H9 (cell line): ENCODE data around the gene TOMM5. TPM values are rescaled to one million over a fixed set of nuclear protein-coding genes. Genes with fewer than 3 reads are reported as not detected.
A peak's percentile ranks its signal among the peaks of the same experiment; 100 is the strongest.

Experiments used
- DNase-seq: peaks from one replicate; pipeline ENCODE4 v3.0.0-alpha.2; 2017
- H2AFZ ChIP-seq: one replicate; pipeline ENCODE4 v1.6.1; 2013; ENCODE audit warnings: mild to moderate bottlenecking, low read length, control low read depth, moderate library complexity
- H2AK5ac ChIP-seq: 2 replicates; pipeline ENCODE4 v1.6.1; 2013; ENCODE audit warnings: low read length, control low read depth, mixed read lengths; ENCODE audit not compliant: insufficient read length
- H2BK120ac ChIP-seq: one replicate; pipeline ENCODE4 v1.6.1; 2013; ENCODE audit warnings: low read depth, mild to moderate bottlenecking, low read length, control low read depth, inconsistent platforms; ENCODE audit not compliant: poor library complexity, severe bottlenecking
- H2BK12ac ChIP-seq: 2 replicates; pipeline ENCODE4 v1.6.1; 2013; ENCODE audit warnings: low read length, control low read depth, mixed read lengths, low read depth; ENCODE audit not compliant: insufficient read length
- H2BK15ac ChIP-seq: 2 replicates; pipeline ENCODE4 v1.6.1; 2013; ENCODE audit warnings: low read depth, low read length, control low read depth
- H2BK20ac ChIP-seq: one replicate; pipeline ENCODE4 v1.6.1; 2013; ENCODE audit warnings: low read depth, mild to moderate bottlenecking, low read length, control low read depth, inconsistent platforms; ENCODE audit not compliant: poor library complexity, severe bottlenecking
- H2BK5ac ChIP-seq: 2 replicates; pipeline ENCODE4 v1.6.1; 2013; ENCODE audit warnings: low read length, control low read depth, mixed read lengths; ENCODE audit not compliant: insufficient read length
- H3K14ac ChIP-seq: 2 replicates; pipeline ENCODE4 v1.6.1; 2013; ENCODE audit warnings: low read length, control low read depth; ENCODE audit not compliant: insufficient read depth
- H3K18ac ChIP-seq: 2 replicates; pipeline ENCODE4 v1.6.1; 2013; ENCODE audit warnings: low read depth, mild to moderate bottlenecking, mixed read lengths, low read length, control low read depth; ENCODE audit not compliant: insufficient read length
- H3K23ac ChIP-seq: 2 replicates; pipeline ENCODE4 v1.6.1; 2013; ENCODE audit warnings: low read length, control low read depth, mixed read lengths, low read depth; ENCODE audit not compliant: insufficient read length
- H3K23me2 ChIP-seq: 2 replicates; pipeline ENCODE4 v1.6.1; 2013; ENCODE audit warnings: low read depth, mild to moderate bottlenecking, mixed read lengths, low read length, control low read depth; ENCODE audit not compliant: insufficient read length, poor library complexity, severe bottlenecking
- H3K27ac ChIP-seq: 2 replicates; pipeline ENCODE4 v1.5.1; 2013; ENCODE audit warnings: low read length, control low read depth, mixed read lengths, low read depth; ENCODE audit not compliant: insufficient read length
- H3K27me3 ChIP-seq: 2 replicates; pipeline ENCODE4 v1.6.1; 2013; ENCODE audit warnings: low read length, control low read depth, inconsistent platforms; ENCODE audit not compliant: insufficient read depth
- H3K4ac ChIP-seq: 2 replicates; pipeline ENCODE4 v1.6.1; 2013; ENCODE audit warnings: low read depth, mild to moderate bottlenecking, control low read depth, inconsistent platforms, low read length, moderate library complexity
- H3K4me1 ChIP-seq: 2 replicates; pipeline ENCODE4 v1.6.1; 2013; ENCODE audit warnings: low read length, control low read depth, inconsistent platforms; ENCODE audit not compliant: insufficient read depth
- H3K4me2 ChIP-seq: 2 replicates; pipeline ENCODE4 v1.6.1; 2013; ENCODE audit warnings: low read length, control low read depth, mixed read lengths; ENCODE audit not compliant: insufficient read length, insufficient read depth
- H3K56ac ChIP-seq: 2 replicates; pipeline ENCODE4 v1.6.1; 2013; ENCODE audit warnings: low read depth, mild to moderate bottlenecking, mixed read lengths, low read length, control low read depth; ENCODE audit not compliant: insufficient read length
- H3K79me1 ChIP-seq: 2 replicates; pipeline ENCODE4 v1.6.1; 2013; ENCODE audit warnings: low read depth, mild to moderate bottlenecking, moderate library complexity, low read length, control low read depth, inconsistent platforms; ENCODE audit not compliant: insufficient read depth, poor library complexity, severe bottlenecking
- H3K79me2 ChIP-seq: 2 replicates; pipeline ENCODE4 v1.6.1; 2013; ENCODE audit warnings: low read length, control low read depth, inconsistent platforms; ENCODE audit not compliant: insufficient read depth
- H3K9ac ChIP-seq: 2 replicates; pipeline ENCODE4 v1.6.1; 2013; ENCODE audit warnings: low read length, control low read depth, mixed read lengths; ENCODE audit not compliant: insufficient read length; ENCODE audit errors: extremely low read depth
- H3K9me3 ChIP-seq: one replicate; pipeline ENCODE4 v1.6.1; 2013; ENCODE audit warnings: low read depth, low read length, inconsistent platforms; ENCODE audit not compliant: control insufficient read depth
- H3T11ph ChIP-seq: one replicate; pipeline ENCODE4 v1.6.1; 2013; ENCODE audit warnings: mild to moderate bottlenecking, low read length, control low read depth, inconsistent platforms
- H4K20me1 ChIP-seq: one replicate; pipeline ENCODE4 v1.6.1; 2013; ENCODE audit not compliant: control insufficient read depth, insufficient read length, insufficient read depth
- H4K5ac ChIP-seq: 2 replicates; pipeline ENCODE4 v1.6.1; 2013; ENCODE audit warnings: low read depth, mild to moderate bottlenecking, mixed read lengths, low read length, control low read depth; ENCODE audit not compliant: insufficient read length
- H4K8ac ChIP-seq: replicated peaks from 2 replicates; pipeline ENCODE4 v1.6.1; 2013; ENCODE audit warnings: low read length, control low read depth, mixed read lengths, low read depth; ENCODE audit not compliant: insufficient read length
- H4K91ac ChIP-seq: 2 replicates; pipeline ENCODE4 v1.6.1; 2013; ENCODE audit warnings: low read depth, mild to moderate bottlenecking, moderate library complexity, mixed read lengths, low read length, control low read depth; ENCODE audit not compliant: insufficient read length
- H3K27ac Mint-ChIP-seq, 3 experiments: 2 replicates in 2 of 3; 3 replicates in 1 of 3; pipeline ENCODE4 v1.8.0; 2020 to 2021; ENCODE audit warnings: mixed read lengths in 3 of 3, mild to moderate bottlenecking in 1 of 3, moderate library complexity in 1 of 3
- H3K27me3 Mint-ChIP-seq: 2 replicates; pipeline ENCODE4 v1.8.0; 2021; ENCODE audit warnings: low read depth, mild to moderate bottlenecking, moderate library complexity, mixed read lengths
- H3K36me3 Mint-ChIP-seq, 3 experiments: 2 replicates in 2 of 3; 3 replicates in 1 of 3; pipeline ENCODE4 v1.8.0; 2020 to 2021; ENCODE audit warnings: low read depth in 3 of 3, mixed read lengths in 3 of 3; ENCODE audit not compliant: insufficient read depth in 1 of 3
- H3K4me1 Mint-ChIP-seq, 2 experiments: 2 replicates each; pipeline ENCODE4 v1.8.0; 2020; ENCODE audit warnings: mixed read lengths in 2 of 2
- H3K4me3 Mint-ChIP-seq, 2 experiments: 2 replicates in 1 of 2; 3 replicates in 1 of 2; pipeline ENCODE4 v1.8.0; 2020 to 2021; ENCODE audit warnings: mild to moderate bottlenecking in 2 of 2, mixed read lengths in 2 of 2, moderate library complexity in 1 of 2
- H3K9me3 Mint-ChIP-seq, 2 experiments: 2 replicates in 1 of 2; 3 replicates in 1 of 2; pipeline ENCODE4 v1.8.0; 2020; ENCODE audit warnings: mild to moderate bottlenecking in 2 of 2, mixed read lengths in 2 of 2, moderate library complexity in 1 of 2
- WGBS: extraction: QIAGEN DNeasy Blood & Tissue Kit; methylation state at CpG from one replicate; pipeline ENCODE4 v1.1.7; 2013; ENCODE audit warnings: missing lambda C conversion rate, low lambda C conversion rate, mixed read lengths; ENCODE audit not compliant: insufficient read length; ENCODE audit errors: extremely low coverage; 5-methylcytosine and 5-hydroxymethylcytosine counted together
- total RNA-seq: library from RNA; stranded (reverse); gene quantifications from 2 replicates; pipeline ENCODE4 v1.2.1, GENCODE V29; 2021
- TF ChIP-seq, protein P1 (sequence below): fragments of 200-600 bp; sonication (generic); conservative IDR thresholded peaks from 3 replicates; pipeline ENCODE4 v1.8.0; 2021; ENCODE audit warnings: antibody characterized with exemption, mild to moderate bottlenecking

Gene TOMM5
- total RNA-seq, 1 experiment from 2014 or later, result 124 TPM

DNA sequence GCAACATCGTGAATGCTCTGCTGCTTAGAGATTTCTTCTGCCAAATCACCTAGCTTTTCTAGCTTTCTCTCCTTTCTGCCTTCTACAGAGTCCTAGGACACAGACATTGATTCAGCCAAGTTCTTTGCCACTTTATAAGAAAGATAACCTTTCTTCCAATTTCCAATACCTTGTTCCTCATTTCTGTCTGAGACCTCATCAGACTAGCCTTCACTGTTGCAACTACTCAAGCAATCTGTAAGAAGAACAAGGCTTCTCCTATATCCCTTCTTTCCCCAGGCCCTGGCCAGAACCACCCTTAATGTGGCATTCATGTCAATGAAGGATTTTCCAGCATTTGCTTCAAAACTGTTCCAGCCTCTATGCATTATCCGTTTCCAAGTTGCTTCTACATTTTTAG, 40.5 kb downstream of the TOMM5 start:
- H2AK5ac ChIP-seq, result no peak overlapping the region
- H4K8ac ChIP-seq, result no peak overlapping the region
- H4K5ac ChIP-seq, result no peak overlapping the region
- TF ChIP-seq, protein P1, sequence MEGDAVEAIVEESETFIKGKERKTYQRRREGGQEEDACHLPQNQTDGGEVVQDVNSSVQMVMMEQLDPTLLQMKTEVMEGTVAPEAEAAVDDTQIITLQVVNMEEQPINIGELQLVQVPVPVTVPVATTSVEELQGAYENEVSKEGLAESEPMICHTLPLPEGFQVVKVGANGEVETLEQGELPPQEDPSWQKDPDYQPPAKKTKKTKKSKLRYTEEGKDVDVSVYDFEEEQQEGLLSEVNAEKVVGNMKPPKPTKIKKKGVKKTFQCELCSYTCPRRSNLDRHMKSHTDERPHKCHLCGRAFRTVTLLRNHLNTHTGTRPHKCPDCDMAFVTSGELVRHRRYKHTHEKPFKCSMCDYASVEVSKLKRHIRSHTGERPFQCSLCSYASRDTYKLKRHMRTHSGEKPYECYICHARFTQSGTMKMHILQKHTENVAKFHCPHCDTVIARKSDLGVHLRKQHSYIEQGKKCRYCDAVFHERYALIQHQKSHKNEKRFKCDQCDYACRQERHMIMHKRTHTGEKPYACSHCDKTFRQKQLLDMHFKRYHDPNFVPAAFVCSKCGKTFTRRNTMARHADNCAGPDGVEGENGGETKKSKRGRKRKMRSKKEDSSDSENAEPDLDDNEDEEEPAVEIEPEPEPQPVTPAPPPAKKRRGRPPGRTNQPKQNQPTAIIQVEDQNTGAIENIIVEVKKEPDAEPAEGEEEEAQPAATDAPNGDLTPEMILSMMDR, result no peak
- no peak overlapping the region for H2BK120ac ChIP-seq
- no peak overlapping the region for H3K27ac ChIP-seq
- H2AFZ ChIP-seq, result no peak overlapping the region
- Mint-ChIP-seq H3K9me3 (peaks cover 0 to 3% of the 10 kb centered on the region in 2 experiments; a peak in 1 of 5 replicates), H3K36me3 (peaks cover 0 to 16% (median 1%) of the 10 kb centered on the region in 3 experiments; a peak in 2 of 7 replicates), H3K4me3 (no peak overlapping the region), H3K27me3 (no peaks in the 10 kb centered on the region), H3K4me1 (peaks cover 9% of the 10 kb centered on the region in 2 experiments), H3K27ac (peak overlapping the region in 1 of 3 experiments; percentile 17; a peak in 1 of 7 replicates)
- no peak overlapping the region for H3K4ac ChIP-seq
- H3K79me1 ChIP-seq, result no peaks in the 10 kb centered on the region
- no peaks in the 10 kb centered on the region for H3K27me3 ChIP-seq
- no peak overlapping the region for H2BK12ac ChIP-seq
- H3K4me1 ChIP-seq, result no peaks in the 10 kb centered on the region
- H4K20me1 ChIP-seq, result no peaks in the 10 kb centered on the region
- H2BK15ac ChIP-seq, result no peak overlapping the region
- H3K18ac ChIP-seq, result no peak overlapping the region
- H3K79me2 ChIP-seq, result no peaks in the 10 kb centered on the region
- H3T11ph ChIP-seq, result no peak overlapping the region
- no peak overlapping the region for H2BK5ac ChIP-seq
- no peak overlapping the region for H3K56ac ChIP-seq
- H3K9ac ChIP-seq, result no peak overlapping the region
- no peak overlapping the region for H3K14ac ChIP-seq
- no peak overlapping the region for H3K4me2 ChIP-seq
- no peaks in the 10 kb centered on the region for H3K9me3 ChIP-seq
- H3K23ac ChIP-seq, result no peak overlapping the region
- H4K91ac ChIP-seq, result no peak overlapping the region
- H3K23me2 ChIP-seq, result no peaks in the 10 kb centered on the region
- DNase-seq, result no peak
- no peak overlapping the region for H2BK20ac ChIP-seq
- WGBS, result no CpG with 5 or more reads among the region's 2 CpGs
